Stimulated activated CD4-positive, alpha-beta T cell treated with anti-CD3 and anti-CD28 coated beads, Interleukin-4, amount 100 ng/mL, for 48 hours (primary cell): ENCODE measurements around the gene CA5B.
"Not testable (repeated sequence)": the region's sequence is repeated elsewhere in the genome, so short reads cannot be mapped to it uniquely, and the experiment has no call there.

Source experiments
- DNase-seq, 2 donors: peaks; one replicate each; pipeline ENCODE4 v3.0.0-alpha.2; 2020; ENCODE audit warnings: low read depth in 2 of 2

The CA5B gene, protein sequence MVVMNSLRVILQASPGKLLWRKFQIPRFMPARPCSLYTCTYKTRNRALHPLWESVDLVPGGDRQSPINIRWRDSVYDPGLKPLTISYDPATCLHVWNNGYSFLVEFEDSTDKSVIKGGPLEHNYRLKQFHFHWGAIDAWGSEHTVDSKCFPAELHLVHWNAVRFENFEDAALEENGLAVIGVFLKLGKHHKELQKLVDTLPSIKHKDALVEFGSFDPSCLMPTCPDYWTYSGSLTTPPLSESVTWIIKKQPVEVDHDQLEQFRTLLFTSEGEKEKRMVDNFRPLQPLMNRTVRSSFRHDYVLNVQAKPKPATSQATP

DNA sequence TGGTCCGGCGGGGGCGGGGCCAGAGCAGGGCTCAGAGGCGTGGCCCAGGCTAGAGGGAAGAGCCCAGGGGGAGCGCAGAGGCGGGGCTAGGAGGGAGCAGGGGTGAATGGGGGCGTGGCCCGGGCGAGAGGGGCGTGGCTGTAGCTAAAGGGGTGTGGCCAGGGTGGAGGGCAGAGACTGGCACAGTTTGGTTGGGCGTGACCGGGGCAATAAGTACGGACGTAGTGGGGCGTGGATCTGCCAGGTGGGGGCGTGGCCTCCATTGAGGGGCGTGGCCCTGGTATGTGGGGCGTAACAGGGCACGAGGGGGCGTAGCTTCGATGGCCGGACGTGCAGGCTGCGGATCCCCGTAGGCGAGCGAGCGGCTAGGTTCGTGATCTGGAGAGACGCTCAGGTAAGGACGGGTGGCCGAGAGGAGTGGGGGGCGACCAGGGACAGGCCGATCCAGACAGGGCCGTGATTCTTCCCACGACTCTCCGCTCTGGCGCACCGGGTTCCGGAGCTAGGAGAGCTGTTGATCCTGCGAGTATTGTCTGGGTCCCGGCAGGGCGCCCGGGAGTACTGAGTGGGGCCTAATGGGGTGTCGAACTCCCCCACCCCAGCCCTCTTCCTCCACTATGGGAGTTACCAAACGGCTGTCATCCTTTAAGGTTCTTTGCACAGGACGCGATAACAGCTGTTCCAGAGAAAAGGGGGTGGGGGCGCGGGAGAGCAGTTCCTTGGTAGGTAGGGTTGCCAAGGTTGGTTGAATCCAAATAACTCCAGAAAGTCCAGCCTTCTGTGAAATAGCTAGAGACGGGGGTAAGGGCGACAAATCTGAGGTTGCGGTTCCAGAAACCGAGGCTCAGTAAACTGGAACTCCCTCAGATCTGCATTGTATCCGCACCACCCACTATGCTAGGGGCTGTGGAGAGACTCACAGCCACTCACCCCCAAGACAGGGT is at the start of gene CA5B:
Gene CA5B, plus strand, starts transcription at position 312 of the 944 bp plus-strand sequence. CDS start 11,754 bp downstream, outside the sequence.
- DNase-seq = peak; percentile 86 to 94

DNA sequence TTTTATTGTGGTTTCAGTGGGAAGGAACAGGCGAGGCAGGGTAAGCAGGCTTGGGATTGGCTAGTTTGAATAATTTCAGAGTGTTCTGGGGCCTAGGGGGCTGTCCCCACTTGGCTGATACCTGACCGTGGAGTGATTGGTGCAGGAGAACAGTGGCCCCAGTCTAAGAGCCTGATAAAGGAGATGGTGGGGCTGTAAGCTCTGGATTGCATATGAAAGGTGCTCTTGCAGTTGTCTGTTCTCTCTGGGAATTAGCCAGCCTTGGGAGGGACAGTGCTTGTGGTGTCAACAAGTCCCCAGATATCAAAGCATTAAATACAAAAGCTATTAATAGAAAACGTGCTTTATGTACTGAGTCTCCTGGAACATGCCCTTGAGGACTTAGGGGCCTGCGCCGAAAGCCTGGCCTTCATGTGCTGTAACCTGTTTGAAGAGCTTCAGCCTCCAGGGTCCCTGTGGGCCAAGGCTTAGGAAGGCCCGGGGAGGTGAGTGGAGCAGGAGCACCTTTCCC is 43.1 kb upstream of the CA5B start:
- DNase-seq = no peak

DNA sequence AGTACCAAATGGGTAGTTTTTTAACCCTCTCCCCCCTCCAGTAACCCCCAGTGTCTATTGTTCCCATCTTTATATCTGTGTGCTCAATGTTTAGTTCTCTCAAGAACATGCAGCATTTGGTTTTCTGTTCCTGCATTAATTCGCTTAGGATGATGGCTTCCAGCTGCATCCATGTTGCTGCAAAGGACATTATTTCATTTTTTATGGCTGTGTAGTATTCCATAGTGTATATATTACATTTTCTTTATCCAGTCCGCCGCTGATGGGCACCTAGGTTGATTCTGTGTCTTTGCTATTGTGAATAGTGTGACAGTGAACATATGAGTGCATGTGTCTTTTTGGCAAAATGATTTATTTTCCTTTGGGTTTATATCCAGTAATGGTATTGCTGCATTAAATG is 41.6 kb upstream of the CA5B start:
- DNase-seq = no peak

DNA sequence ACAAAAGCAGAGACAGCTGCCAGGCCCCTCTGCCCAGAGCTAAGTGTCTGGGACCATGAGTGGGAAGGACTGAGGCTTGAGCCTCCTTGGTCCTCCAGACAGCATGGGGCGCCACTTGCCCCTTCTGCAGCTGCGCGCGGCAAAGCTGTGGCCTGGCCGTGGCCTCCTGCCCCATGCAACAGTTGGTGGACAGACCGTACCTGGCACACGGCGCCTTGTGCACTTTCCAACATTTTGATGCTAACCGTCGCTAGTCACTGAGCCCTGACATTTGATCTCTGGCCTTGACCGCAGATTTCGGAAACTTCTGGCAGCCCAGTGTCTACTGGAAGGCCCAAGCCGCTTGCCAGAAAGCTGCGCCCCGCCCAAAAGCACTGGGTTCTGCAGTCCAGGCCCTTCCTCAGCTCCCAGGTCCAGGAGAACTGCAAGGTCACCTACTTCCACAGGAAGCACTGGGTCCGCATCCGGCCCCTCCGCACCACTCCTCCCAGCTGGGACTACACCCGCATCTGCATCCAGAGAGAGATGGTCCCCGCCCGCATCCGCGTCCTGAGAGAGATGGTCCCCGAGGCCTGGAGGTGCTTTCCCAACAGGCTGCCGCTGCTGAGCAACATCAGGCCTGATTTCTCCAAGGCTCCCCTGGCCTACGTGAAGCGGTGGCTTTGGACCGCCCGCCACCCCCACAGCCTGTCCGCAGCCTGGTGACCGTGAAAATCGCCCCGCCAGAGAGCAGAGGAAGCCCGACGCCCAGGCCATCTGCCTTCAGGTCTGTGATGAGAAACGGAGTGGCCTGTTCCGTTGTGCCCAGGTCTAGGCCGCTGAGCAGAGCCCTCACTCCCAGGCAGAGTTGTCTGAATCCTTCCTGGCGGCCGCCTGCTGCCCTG is 35.3 kb upstream of the CA5B start:
- no peak for DNase-seq

DNA sequence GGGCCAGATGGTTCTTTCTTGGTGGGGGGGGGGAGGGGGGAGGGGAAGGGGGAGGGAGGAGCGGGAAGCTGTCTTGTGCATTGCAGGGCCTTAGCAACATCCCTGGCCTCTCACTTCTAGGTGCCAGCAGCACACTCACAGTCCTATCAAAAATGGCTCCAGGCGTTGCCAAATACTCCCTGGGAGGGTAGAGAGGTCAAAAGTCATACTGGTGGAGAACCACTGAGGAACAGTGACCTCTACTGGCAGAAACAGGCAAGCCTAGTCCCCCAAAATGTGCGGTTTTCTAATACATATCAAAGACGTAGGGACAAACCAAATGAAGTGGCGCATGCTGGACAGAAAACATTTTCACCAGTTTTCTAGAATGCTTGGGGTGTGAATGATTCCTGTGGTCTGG is 34.3 kb upstream of the CA5B start:
- DNase-seq = not testable (repeated sequence)

DNA sequence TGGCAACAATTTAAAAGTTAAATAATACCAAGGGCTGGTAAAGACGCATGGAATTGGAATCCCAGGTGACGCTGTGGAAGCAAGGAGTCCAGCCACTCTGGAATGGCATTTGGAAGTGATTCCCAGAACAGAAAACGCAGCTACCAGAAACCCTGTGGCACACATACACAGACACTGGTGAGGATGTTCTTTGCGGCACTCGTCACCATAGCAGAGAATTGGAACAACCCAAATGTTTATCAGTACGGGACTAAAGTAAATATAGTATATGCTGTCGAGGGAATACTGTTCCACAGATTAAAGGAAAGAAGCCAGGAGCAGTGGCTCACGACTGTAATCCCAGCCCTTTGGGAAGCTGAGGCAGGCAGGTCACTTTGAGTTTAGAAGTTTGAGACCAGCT is 33.8 kb upstream of the CA5B start:
- not testable (repeated sequence) for DNase-seq

DNA sequence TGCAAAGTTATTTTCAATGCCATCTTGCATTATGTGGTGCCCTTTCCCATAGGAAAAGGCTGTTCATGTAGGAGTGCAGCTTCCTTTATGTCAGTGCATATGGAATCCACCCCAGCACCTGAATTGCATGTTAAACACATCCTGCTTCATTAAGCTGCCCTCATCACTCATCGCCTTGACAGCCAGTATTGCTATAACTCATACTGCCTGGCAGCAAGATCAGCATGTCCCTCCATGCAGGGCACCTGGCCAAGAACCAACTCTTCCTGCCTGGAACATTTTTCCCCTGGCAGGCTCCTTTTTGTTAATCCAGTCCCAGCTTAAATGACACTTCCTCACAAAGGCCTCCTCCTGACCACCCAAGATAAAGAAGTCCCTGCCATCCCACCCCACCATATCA is 23.5 kb upstream of the CA5B start:
- no peak for DNase-seq

DNA sequence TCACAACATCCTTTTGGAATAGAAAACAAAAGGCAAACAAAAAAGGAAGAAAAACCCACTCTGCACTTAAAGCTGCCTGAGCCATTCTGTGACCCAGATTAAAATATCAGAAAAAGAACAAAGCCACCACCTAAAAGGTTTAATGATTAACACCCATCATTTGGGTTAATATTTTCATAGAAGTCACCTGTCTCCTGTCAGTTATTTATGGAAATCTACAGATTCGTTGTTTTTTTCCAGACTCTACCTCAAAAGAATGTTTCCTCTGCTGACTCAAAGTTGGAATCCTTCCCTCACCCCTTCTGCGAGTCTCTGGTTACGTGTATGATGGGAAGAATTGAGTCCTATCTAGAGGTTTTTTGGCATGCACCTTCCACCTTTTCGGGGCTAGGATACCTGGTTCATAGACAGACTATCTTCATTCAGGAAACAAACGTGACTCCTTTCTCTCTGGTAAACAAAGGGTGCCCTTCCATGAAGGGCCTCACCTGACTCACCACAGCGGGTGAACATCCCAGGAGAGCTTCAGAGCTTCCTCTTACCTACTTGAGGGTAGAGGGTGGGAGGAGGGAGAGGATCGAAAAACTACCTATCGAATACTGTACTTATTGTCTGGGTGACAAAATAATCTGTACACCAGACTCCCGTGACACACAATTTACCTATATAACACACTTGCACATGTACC is 19.6 kb upstream of the CA5B start:
- DNase-seq = no peak

DNA sequence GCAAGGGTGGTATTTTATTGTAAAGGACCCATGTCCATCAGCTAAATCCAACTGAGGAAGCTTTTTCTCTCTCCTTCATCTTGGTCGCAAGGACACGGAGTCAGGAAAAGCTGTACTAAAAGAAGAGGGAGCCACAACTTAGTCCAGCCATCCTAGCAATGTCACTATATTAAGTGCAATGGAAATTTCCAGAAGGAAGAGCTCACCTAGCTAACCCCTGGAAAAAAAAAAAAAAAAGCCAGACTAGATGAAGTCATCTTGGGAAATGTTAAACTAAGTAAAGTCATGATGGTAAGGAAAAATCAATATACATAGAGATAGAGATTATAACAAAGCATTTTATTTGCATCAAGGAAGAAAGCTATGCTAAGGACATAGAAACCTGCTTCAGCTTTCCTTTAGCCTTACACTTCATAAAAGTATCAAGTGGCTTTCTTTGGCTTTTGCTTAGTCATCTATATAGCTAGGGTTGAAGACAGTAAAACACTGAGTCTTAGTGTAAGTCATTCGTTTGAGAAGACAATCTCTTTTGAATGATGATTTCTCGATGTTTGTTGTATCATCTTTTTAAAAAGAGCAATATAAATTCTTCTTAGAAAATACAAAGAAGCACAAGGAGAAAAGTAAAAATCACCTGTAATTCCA is 18.6 kb upstream of the CA5B start:
- DNase-seq = no peak

DNA sequence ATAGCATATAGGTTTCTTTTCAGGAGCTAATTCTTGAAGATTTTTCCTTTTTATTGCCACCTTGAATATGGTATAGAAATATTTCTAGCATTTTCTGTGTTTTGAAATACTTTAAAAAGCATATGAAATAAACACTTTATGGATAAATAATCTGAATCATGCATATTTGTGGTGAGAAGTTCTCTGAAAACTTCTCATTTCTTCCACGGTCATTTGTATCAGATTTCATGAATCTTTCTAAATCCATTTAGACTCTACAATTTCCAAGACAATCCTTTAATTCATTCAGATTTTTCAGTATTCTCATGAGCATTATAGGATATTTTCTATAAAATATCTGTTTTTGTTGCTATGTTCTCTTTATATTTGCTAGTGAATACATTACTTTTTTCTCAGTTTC is 16.2 kb upstream of the CA5B start:
- DNase-seq = no peak

DNA sequence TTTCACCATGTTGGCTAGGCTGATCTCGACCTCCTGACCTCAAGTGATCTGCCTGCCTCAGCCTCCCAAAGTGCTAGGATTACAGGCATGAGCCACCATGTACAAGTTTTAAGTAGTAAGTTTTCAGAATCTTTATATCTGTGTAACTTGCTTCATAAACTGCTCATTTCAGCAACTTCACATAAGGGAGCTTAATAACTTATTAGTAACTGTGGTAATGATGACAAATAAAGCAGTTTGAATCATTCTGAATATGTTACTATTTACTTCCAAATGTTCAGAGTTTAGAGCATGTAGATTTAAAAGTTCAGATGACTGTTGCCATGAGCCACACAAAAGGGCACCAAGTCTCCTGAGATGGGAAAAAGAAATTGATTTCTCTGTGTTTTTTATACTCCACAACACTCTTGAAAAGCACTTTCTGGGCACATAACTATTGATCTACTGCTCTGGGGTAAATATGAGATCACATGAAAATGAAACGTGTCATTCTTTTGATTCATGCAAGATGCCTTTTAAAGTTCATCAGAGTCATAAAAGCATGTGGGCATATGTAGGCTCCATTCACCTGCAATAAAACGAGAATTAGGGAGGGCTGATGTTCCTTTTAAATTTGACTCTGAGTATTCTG is 14.1 kb upstream of the CA5B start:
- no peak for DNase-seq

DNA sequence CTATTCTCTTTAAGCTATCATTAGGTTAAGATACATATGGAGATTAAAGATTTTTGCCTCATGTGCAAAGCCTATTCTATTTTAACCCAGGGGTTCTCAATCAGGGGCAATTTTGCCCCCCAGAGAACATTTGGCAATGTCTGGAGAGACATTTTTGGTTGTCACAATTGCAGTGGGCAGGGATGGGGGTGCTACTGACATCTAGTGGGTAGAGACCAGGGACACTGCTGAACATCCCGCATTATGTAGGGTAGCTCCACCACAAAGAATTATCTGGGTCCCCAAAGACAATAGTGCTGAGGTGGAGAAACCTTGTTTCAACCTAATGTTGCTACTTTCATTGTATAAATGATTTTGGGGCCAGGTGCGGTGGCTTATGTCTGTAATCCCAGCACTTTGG is 13.2 kb upstream of the CA5B start:
- no peak for DNase-seq

DNA sequence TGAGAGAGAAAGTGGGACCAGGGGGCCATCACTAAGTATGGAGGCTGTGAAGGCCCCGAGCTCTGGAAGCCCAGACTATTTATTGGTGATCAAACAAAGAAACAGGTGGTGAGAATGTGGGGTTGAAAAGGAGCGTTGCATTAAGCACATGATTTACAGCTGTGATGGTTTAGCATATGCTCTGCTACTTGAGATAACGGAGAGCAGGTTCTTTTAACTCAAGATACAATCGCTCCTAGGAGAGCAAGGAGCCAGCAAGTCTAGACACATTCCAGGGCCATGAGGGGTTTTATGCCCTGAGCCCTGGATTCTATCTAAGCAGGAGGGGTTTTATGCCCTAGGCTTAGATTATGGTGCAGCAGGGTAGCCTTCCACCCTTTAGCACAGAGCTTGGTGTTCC is 6.7 kb upstream of the CA5B start:
- DNase-seq = not testable (repeated sequence)

DNA sequence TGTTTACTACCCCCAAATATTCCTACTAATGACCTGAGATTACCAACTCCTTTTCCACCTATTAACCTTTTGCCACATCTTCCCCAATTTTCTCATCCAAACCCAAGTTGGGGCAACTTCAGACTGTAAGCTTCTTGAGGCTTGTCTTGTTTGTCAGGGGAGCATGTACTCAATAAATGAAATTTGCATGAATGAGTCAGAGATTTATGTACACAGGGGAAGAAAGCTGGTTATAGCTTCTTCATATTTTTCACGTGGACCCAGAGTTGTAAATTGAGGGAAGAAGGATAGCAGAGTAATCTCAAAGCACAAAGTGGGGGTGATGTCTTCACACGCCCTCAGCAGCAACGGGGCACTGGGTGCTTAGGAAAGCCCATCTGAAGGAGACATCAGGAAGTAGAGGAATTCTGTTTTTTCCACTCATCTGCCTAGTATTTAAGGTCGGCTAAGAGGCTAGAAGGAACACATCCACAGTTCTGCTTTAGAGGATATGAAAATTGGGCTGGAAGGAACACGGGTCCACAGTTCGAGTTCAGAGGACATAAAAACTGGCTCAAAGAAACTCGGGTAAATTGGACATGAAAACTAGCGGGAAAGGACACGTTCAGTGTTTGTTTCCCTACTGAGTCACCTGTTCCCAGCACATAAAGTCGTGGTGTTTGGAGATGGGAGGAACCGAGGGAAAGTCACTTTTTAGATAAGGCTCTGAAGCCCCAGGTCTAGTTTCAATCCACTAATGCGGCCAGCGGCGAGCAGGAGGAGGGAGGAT is 696 bp upstream of the CA5B start:
- DNase-seq = no peak

DNA sequence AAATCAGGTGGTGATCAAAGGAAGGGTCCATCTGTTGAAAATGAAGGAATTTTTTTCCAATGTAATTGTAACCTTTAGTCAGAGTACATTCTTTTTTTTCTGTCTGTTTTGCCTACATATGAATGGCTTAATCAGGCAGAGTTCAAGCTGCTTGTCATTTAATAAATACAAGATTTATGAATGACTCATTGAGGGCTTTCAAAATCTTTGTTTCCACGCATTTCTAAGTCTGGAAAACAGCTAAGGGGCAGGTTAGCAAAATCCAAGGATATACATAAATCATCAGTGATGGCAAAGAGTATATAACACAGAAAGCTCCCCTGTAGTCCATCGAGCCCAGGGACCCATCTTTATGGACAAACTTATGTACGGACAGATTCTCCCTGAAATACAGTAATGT is 1.8 kb downstream of the CA5B start:
- no peak for DNase-seq

DNA sequence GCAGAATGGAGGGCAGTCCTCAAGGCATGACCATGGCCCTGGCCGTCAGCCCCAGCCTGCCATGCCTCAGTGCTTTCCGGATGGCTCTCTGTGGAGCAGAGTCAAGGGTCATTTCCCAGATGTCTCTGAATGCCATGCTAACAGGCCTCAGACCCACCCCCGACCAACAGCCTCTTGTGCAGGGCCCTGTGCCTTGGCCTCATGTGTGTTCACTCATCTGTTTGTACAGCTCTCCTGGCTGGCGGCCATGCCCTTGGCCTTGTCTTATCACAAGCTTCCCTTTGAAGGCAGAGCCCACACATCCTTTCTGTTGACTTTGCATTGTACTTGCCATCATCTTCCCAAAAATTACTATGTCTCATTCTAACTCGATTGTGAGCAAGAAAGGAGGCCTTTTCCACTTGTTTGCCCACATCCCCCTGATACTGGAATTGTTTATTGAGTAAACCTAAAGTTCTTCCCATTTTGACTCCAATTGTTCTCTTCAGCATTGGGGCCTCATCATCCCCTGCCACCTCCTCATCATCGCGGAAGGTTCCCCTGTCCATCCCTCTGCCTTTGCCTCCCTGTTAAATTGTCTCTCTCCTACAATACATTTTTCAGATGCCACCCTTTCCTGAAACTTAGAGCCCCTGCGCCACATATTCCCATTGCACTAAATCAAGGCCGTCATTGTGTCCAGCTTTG is 6.3 kb downstream of the CA5B start:
- no peak for DNase-seq

DNA sequence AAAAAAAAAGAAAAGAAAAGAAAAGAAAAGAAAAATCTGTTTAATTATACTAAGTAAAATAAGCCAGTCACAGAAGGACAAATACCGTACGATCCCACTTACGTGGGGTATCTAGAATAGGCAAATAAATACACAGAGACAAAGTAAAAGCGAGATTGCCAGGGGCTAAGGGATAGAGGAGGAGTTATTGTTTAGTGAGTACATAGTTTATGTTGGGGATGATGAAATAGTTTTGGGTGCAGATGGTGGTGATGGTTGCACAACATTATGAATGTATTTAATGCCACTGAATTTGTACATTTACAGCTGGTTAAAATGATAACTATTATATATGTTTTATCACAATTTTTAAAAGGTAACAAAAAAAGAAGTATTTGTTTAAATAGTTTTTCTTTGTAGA is 7.1 kb downstream of the CA5B start:
- DNase-seq = no peak

DNA sequence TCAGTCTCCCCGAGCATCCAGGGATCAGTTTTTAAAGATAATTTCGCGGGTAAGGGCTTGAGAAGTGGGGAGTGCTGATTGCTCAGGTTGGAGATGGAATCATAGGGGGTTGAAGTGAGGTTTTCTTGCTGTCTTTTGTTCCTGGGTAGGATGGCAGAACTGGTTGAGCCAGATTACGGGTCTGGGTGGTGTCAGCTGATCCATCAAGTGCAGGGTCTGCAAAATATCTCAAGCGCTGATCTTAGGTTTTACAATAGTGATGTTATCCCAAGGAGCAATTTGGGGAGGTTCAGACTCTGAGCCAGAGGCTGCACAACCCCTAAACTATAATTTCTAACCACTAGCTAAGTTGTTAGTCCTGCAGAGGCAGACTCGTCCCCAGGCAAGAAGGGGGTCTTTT is 8.6 kb downstream of the CA5B start:
- not testable (repeated sequence) for DNase-seq
